ENCODE results near the gene PSMG1.
"Not testable (repeated sequence)": the region's sequence is repeated elsewhere in the genome, so short reads cannot be mapped to it uniquely, and the experiment has no call there.

Gene PSMG1

GRCh38 chr21:39188521-39189139, 5.4 kb upstream of the PSMG1 start:
- DNase-seq (ENCODE audit: low spot score): no peak

- DNase-seq (ENCODE audit: low spot score): no peak
Observed at GRCh38 chr21:39187141-39187540, 3.9 kb upstream of the PSMG1 start.

GRCh38 chr21:39186676-39187075, 3.4 kb upstream of the PSMG1 start:
- no peak for DNase-seq (ENCODE audit: low spot score)

- no peak for DNase-seq (ENCODE audit: low spot score)
Observed at GRCh38 chr21:39185157-39185556, 1.9 kb upstream of the PSMG1 start.

- DNase-seq (ENCODE audit: low spot score): no peak
Observed at GRCh38 chr21:39184050-39184980, 1.1 kb upstream of the PSMG1 start.

GRCh38 chr21:39182484-39183271, 573 bp downstream of the PSMG1 start:
- DNase-seq (ENCODE audit: low spot score): no peak

GRCh38 chr21:39182016-39182415, 1.2 kb downstream of the PSMG1 start:
- DNase-seq (ENCODE audit: low spot score): no peak

GRCh38 chr21:39181205-39181818, 1.9 kb downstream of the PSMG1 start:
- DNase-seq (ENCODE audit: low spot score): no peak

- peak; percentile 15 for DNase-seq (ENCODE audit: low spot score)
Observed at GRCh38 chr21:39180429-39181019, 2.7 kb downstream of the PSMG1 start.

GRCh38 chr21:39178421-39178820, 4.8 kb downstream of the PSMG1 start:
- DNase-seq (ENCODE audit: low spot score): no peak

- no peak for DNase-seq (ENCODE audit: low spot score)
Observed at GRCh38 chr21:39176271-39176709, 7.0 kb downstream of the PSMG1 start.

- no peak for DNase-seq (ENCODE audit: low spot score)
Observed at GRCh38 chr21:39175665-39176064, 7.6 kb downstream of the PSMG1 start.

- no peak for DNase-seq (ENCODE audit: low spot score)
Observed at GRCh38 chr21:39175154-39175553, 8.1 kb downstream of the PSMG1 start.

- DNase-seq (ENCODE audit: low spot score): no peak
Observed at GRCh38 chr21:39173716-39174680, 9.3 kb downstream of the PSMG1 start.

- no peak for DNase-seq (ENCODE audit: low spot score)
Observed at GRCh38 chr21:39169906-39170305, 13.3 kb downstream of the PSMG1 start.

- DNase-seq (ENCODE audit: low spot score): no peak
Observed at GRCh38 chr21:39168800-39169199, 14.5 kb downstream of the PSMG1 start.

- no peak for DNase-seq (ENCODE audit: low spot score)
Observed at GRCh38 chr21:39164523-39164922, 18.7 kb downstream of the PSMG1 start.

- no peak for DNase-seq (ENCODE audit: low spot score)
Observed at GRCh38 chr21:39161064-39161463, 22.2 kb downstream of the PSMG1 start.

- DNase-seq (ENCODE audit: low spot score): no peak
Observed at GRCh38 chr21:39159342-39160063, 23.7 kb downstream of the PSMG1 start.

GRCh38 chr21:39157241-39157640, 26.0 kb downstream of the PSMG1 start:
- not testable (repeated sequence) for DNase-seq (ENCODE audit: low spot score)

Measured in CD4-positive, alpha-beta T cell treated with Interleukin-6 at 100 ng/mL for 8 hours (primary cell).